Hair follicle dermal papilla cell (primary cell): Measurements from ENCODE around the gene C12orf43. TPM values are rescaled to one million over a fixed set of nuclear protein-coding genes. Genes with fewer than 3 reads are reported as not detected.

Source experiments
- total RNA-seq: library from RNA; depleted of rRNA; stranded (reverse); fragments of >200 nt; gene quantifications from 2 replicates; pipeline ENCODE4 v1.2.3, GENCODE V29; 2012

C12orf43 gene
- total RNA-seq: 12.6 and 13.8 TPM in 2 replicates

GRCh38 chr12:121015825-121016766 lies at the start of gene C12orf43:
Gene C12orf43, minus strand, starts transcription at chr12:121016487. Its CDS starts 13 bp downstream, at chr12:121016474.

GRCh38 chr12:121038861-121039668 lies 22.8 kb upstream of the C12orf43 start, which contains the start of gene OASL:
Gene OASL, minus strand, starts transcription at chr12:121039246. Its CDS starts 275 bp downstream, at chr12:121038971.

GRCh38 chr12:120978296-120979219 lies 37.7 kb downstream of the C12orf43 start, which contains the start of gene HNF1A:
Gene HNF1A, plus strand, starts transcription at chr12:120978543. Its CDS starts 226 bp downstream, at chr12:120978769.

Other genes with a start within 250 kb of the C12orf43 start
- 6.6 and 9.7 TPM in 2 replicates for gene SPPL3, start 112.1 kb downstream of the C12orf43 start, total RNA-seq
- gene HNF1A, start 37.9 kb downstream of the C12orf43 start, total RNA-seq: not detected in 2 replicates
- 0.12 and 0.49 TPM in 2 replicates for gene OASL, start 22.8 kb upstream of the C12orf43 start, total RNA-seq
- 2.4 TPM in 2 replicates for gene P2RX7, start 116.4 kb upstream of the C12orf43 start, total RNA-seq
- 19.0 and 30.0 TPM in 2 replicates for gene P2RX4, start 193.6 kb upstream of the C12orf43 start, total RNA-seq